ENCODE results near the gene SEC23A. TPM values are rescaled to one million over a fixed set of nuclear protein-coding genes. Genes with fewer than 3 reads are reported as not detected.
"Not testable (repeated sequence)": the region's sequence is repeated elsewhere in the genome, so short reads cannot be mapped to it uniquely, and the experiment has no call there.

Gene SEC23A
- total and polyA plus RNA-seq, 2 donors (not counting 1 experiment from before 2014, with no cell fraction given): 13.2 to 52.3 TPM

- no peaks in the 10 kb centered on the region for H3K27me3 Mint-ChIP-seq
Measured at GRCh38 chr14:39108791-39109190, 5.8 kb upstream of the SEC23A start.

GRCh38 chr14:39107591-39107996, 4.6 kb upstream of the SEC23A start:
- Mint-ChIP-seq H3K4me1 (peaks cover 19% of the 10 kb centered on the region), H3K9me3 (ENCODE audit: insufficient read depth) (no peaks in the 10 kb centered on the region), H3K27me3 (no peaks in the 10 kb centered on the region), H3K27ac (no peak overlapping the region), H3K4me3 (no peak overlapping the region)
- no peak overlapping the region for H3K9ac ChIP-seq (ENCODE audit: low read length)
- ATAC-seq (ENCODE audit: low read depth) (no peak), DNase-seq (peak; percentile 30)
- intact Hi-C loops (cut with micrococcal nuclease): loop anchor here (1.0 kb wide), 1 partner anchor 319 kb away; no protein-coding TSS in a partner anchor
- no peaks in the 10 kb centered on the region for H4K20me1 ChIP-seq (ENCODE audit: control insufficient read depth, insufficient read depth, low read length, poor library complexity, severe bottlenecking)
- peaks cover 20% of the 10 kb centered on the region for H3K79me2 ChIP-seq (ENCODE audit: control insufficient read depth, insufficient read depth, low read length)
- no peaks in the 10 kb centered on the region for H3K36me3 ChIP-seq (replicated peaks in 1 of 2; ENCODE audit: control extremely low read depth in 1 of 2, control insufficient read depth in 1 of 2, extremely low read depth in 1 of 2, insufficient read depth in 2 of 2, low read length in 1 of 2)
- H3K27ac ChIP-seq (ENCODE audit: low read length in 2 of 2): no peak overlapping the region
- ChIA-PET CTCF (interaction anchor here (0.6 kb wide), 1 partner anchor 10 kb away, joined by 3 read pairs; no protein-coding TSS in a partner anchor), POLR2A (no interaction called here)
- peaks cover 9 to 12% of the 10 kb centered on the region in 2 donors for H3K4me1 ChIP-seq (ENCODE audit: control insufficient read depth in 2 of 2, insufficient read depth in 2 of 2, low read length in 2 of 2)
- WGBS (ENCODE audit: insufficient coverage): no CpG with 5 or more reads among the region's 2 CpGs
- H2AFZ ChIP-seq (ENCODE audit: insufficient read depth, low read depth, low read length, poor library complexity, severe bottlenecking): no peak overlapping the region
- no peak overlapping the region for H3K4me3 ChIP-seq (ENCODE audit: control extremely low read depth in 1 of 5, extremely low read depth in 1 of 5, insufficient read depth in 1 of 5, low read depth in 2 of 5, low read length in 4 of 5)
- H3K27me3 ChIP-seq (replicated peaks in 1 of 4; ENCODE audit: control extremely low read depth in 1 of 4, control insufficient read depth in 3 of 4, insufficient read depth in 4 of 4, low read length in 3 of 4): no peaks in the 10 kb centered on the region
- H3K4me2 ChIP-seq (replicated peaks; ENCODE audit: low read depth, low read length, poor library complexity, severe bottlenecking): no peak overlapping the region
- TF ChIP-seq EZH2 (IDR thresholded peaks at IDR 0.05; ENCODE audit: borderline replicate concordance, insufficient read depth, low read depth, low read length, poor library complexity, severe bottlenecking) (no peak), CTCF (IDR thresholded peaks at IDR 0.05) (peak; percentile 46)
- no peaks in the 10 kb centered on the region for H3K9me3 ChIP-seq (ENCODE audit: control extremely low read depth in 1 of 3, control insufficient read depth in 2 of 3, insufficient read depth in 1 of 3, low read length in 2 of 3)

More at GRCh38 chr14:39108791-39109190, 5.8 kb upstream of the SEC23A start:
- H3K27ac ChIP-seq (ENCODE audit: low read length in 2 of 2): no peak overlapping the region
- Mint-ChIP-seq H3K4me1 (peaks cover 13% of the 10 kb centered on the region), H3K4me3 (no peak overlapping the region), H3K27ac (no peak overlapping the region), H3K9me3 (ENCODE audit: insufficient read depth) (no peaks in the 10 kb centered on the region)
- intact Hi-C loops (cut with micrococcal nuclease): no loop called here
- H3K36me3 ChIP-seq (replicated peaks in 1 of 2; ENCODE audit: control extremely low read depth in 1 of 2, control insufficient read depth in 1 of 2, extremely low read depth in 1 of 2, insufficient read depth in 2 of 2, low read length in 1 of 2): no peaks in the 10 kb centered on the region
- H4K20me1 ChIP-seq (ENCODE audit: control insufficient read depth, insufficient read depth, low read length, poor library complexity, severe bottlenecking): no peaks in the 10 kb centered on the region
- ChIA-PET POLR2A (no interaction called here), CTCF (no interaction called here)
- WGBS (ENCODE audit: insufficient coverage): 100% methylated on average over 1 of the region's 3 CpGs
- ATAC-seq (ENCODE audit: low read depth) (no peak), DNase-seq (no peak)
- H3K4me2 ChIP-seq (replicated peaks; ENCODE audit: low read depth, low read length, poor library complexity, severe bottlenecking): no peak overlapping the region
- H3K9me3 ChIP-seq (ENCODE audit: control extremely low read depth in 1 of 3, control insufficient read depth in 2 of 3, insufficient read depth in 1 of 3, low read length in 2 of 3): no peaks in the 10 kb centered on the region
- H3K9ac ChIP-seq (ENCODE audit: low read length): no peak overlapping the region
- H3K27me3 ChIP-seq (replicated peaks in 1 of 4; ENCODE audit: control extremely low read depth in 1 of 4, control insufficient read depth in 3 of 4, insufficient read depth in 4 of 4, low read length in 3 of 4): no peaks in the 10 kb centered on the region
- H3K4me1 ChIP-seq (ENCODE audit: control insufficient read depth in 2 of 2, insufficient read depth in 2 of 2, low read length in 2 of 2): peaks cover 10 to 11% of the 10 kb centered on the region in 2 donors
- H3K79me2 ChIP-seq (ENCODE audit: control insufficient read depth, insufficient read depth, low read length): peaks cover 17% of the 10 kb centered on the region
- H2AFZ ChIP-seq (ENCODE audit: insufficient read depth, low read depth, low read length, poor library complexity, severe bottlenecking): no peak overlapping the region
- no peak for TF ChIP-seq EZH2 (IDR thresholded peaks at IDR 0.05; ENCODE audit: borderline replicate concordance, insufficient read depth, low read depth, low read length, poor library complexity, severe bottlenecking)
- TF ChIP-seq CTCF (IDR thresholded peaks at IDR 0.05): no peak
- no peak overlapping the region for H3K4me3 ChIP-seq (ENCODE audit: control extremely low read depth in 1 of 5, extremely low read depth in 1 of 5, insufficient read depth in 1 of 5, low read depth in 2 of 5, low read length in 4 of 5)

- peak overlapping the region; percentile 93 for H2AFZ ChIP-seq (ENCODE audit: insufficient read depth, low read depth, low read length, poor library complexity, severe bottlenecking)
- not testable (repeated sequence) for H3K9me3 ChIP-seq (ENCODE audit: control extremely low read depth in 1 of 3, control insufficient read depth in 2 of 3, insufficient read depth in 1 of 3, low read length in 2 of 3); ATAC-seq (ENCODE audit: low read depth); H3K27me3 ChIP-seq (replicated peaks in 1 of 4; ENCODE audit: control extremely low read depth in 1 of 4, control insufficient read depth in 3 of 4, insufficient read depth in 4 of 4, low read length in 3 of 4); H3K9me3 Mint-ChIP-seq (ENCODE audit: insufficient read depth); H4K20me1 ChIP-seq (ENCODE audit: control insufficient read depth, insufficient read depth, low read length, poor library complexity, severe bottlenecking); DNase-seq; H3K27me3 Mint-ChIP-seq; H3K36me3 ChIP-seq (replicated peaks in 1 of 2; ENCODE audit: control extremely low read depth in 1 of 2, control insufficient read depth in 1 of 2, extremely low read depth in 1 of 2, insufficient read depth in 2 of 2, low read length in 1 of 2)
- intact Hi-C loops (cut with micrococcal nuclease): loop anchor here (5.0 kb wide), 1 partner anchor 42 kb away; no protein-coding TSS in a partner anchor
- Mint-ChIP-seq H3K27ac (peak overlapping the region; percentile 99), H3K4me3 (peak overlapping the region; percentile 97), H3K4me1 (peaks cover 32% of the 10 kb centered on the region)
- H3K4me1 ChIP-seq (ENCODE audit: control insufficient read depth in 2 of 2, insufficient read depth in 2 of 2, low read length in 2 of 2): peaks cover 12 to 19% of the 10 kb centered on the region in 2 donors
- H3K27ac ChIP-seq (ENCODE audit: low read length in 2 of 2): peak overlapping the region; percentile 83 to 93
- WGBS (ENCODE audit: insufficient coverage): 95% methylated on average over 10 of the region's 17 CpGs
- CTCF ChIA-PET: interaction anchor here (1.8 kb wide), 1 partner anchor 10 kb away, joined by 8 read pairs; the partner anchor contains the start of gene GEMIN2
- peaks cover 20% of the 10 kb centered on the region for H3K79me2 ChIP-seq (ENCODE audit: control insufficient read depth, insufficient read depth, low read length)
- POLR2A ChIA-PET: interaction anchor here (1.3 kb wide), 1 partner anchor 10 kb away, joined by 8 read pairs; the partner anchor contains the start of gene GEMIN2
- H3K4me3 ChIP-seq (ENCODE audit: control extremely low read depth in 1 of 5, extremely low read depth in 1 of 5, insufficient read depth in 1 of 5, low read depth in 2 of 5, low read length in 4 of 5): peak overlapping the region in 3 of 5 experiments; percentile 80 to 98 (median 92)
- peak overlapping the region; percentile 89 for H3K9ac ChIP-seq (ENCODE audit: low read length)
- peak overlapping the region; percentile 91 for H3K4me2 ChIP-seq (replicated peaks; ENCODE audit: low read depth, low read length, poor library complexity, severe bottlenecking)
Measured at GRCh38 chr14:39104078-39104801, 1.2 kb upstream of the SEC23A start.

All from B cell (primary cell).